ENCODE measurements around the gene NTSR1.
"Not testable (repeated sequence)": the region's sequence is repeated elsewhere in the genome, so short reads cannot be mapped to it uniquely, and the experiment has no call there.

Gene NTSR1

DNA sequence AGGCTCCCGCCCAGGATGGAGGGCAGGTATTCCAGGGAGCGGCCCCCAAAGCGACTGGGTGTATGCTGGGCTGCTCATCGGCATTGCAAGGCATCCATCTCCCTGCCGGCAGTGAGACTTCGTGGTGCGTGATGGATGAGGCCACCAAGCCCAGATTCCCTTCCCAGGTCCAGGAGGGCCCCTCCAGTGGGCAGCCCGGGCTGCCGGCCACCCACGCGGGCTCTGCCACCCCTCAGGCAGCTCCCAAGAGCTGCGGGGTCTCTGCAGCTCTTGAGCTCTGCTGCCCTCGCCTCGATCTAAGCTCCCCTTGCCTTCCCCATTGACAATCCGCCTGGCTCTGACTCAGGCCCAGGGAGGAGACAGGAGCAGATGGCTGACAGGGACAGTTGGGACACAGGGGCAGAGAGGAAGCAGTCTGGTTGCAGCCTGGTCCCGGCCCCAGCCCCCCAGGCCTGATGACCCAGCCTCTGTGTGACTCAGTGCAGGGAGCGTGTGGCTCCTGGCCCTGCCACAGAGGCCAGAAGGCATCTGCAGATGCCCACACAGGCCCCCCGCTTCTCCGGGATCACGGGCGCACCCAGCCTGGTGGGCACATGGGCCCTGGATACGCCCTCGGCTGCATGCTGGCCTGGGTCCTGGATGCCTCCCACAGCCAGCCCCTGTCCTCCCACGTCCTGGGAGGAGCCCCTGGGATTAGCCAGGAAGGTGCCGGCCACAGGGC, 33.3 kb upstream of the NTSR1 start:
- no peak for DNase-seq

DNA sequence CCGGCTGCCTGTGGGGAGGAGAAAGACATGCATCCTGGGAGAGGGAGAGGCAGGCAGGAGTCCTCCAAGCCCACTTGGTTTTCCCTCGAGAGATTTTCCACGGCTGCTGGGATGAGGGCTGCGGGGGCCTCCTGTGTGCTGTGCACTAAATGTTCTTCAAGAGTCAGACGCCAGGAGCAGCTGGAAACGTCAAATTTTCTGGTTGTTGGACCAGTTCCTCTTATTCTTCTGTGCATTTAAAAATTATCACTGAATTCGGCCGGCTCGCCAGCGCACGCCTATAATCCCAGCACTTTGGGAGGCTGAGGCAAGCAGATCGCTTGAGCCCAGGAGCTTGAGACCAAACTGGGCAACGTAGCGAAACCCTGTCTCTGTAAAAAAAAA, 32.8 kb upstream of the NTSR1 start:
- no peak for DNase-seq

DNA sequence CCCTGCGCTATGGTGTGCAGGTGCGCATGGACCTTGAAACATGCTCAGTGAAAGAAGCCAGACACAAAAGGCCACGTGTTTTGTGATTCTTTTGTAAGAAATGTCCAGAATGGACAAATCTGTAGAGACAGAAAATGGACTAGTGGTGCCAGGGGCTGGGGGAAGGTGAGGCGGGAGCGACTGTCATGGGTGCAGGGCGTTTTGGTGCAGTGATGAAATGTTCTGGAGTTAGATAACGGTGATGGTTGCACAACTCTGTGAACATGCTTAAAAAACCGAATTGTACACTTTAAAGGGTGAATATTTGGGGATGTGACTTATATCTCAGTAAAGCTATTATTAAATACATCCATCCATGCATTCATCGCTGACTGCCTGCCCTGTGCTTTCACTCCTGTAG, 31.7 kb upstream of the NTSR1 start:
- DNase-seq, result no peak

DNA sequence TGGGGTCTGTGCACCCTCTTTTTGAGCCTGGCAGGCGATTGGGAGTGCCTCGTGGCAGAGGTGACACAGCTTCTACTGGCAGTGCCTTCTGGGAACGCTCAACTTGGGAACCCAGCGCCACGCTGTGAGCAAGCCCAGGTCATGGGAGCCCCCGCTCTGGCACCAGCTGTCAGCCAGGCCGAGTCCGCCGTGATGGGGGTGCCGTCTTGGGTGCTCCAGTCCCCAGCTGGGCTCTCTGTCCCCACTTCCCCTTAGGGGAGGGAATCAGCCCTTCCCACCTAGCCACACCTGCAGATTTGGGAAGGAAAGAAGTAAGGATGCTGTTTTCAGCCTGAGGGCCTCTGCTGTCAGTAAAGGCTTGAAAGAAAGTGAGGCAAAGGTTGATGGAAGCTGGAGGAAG, 31.0 kb upstream of the NTSR1 start:
- DNase-seq, result no peak

DNA sequence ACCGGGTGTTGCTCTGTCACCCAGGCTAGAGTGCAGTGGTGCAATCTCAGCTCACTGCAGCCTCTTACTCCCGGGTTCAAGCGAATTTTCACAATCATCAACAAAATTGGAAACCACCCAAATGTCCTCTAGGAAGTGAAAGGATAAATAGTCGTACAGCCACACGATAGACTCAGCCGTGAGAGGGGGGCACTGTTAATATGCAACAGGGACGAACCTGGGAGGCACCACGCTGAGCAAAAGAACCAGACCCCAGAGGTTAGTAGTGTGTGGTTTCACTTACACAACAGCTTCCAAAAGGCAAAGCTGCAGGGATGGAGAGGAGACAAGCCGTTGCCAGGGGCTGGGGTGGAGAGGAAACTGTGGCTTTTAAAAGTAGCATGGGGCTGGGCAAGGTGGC, 30.1 kb upstream of the NTSR1 start:
- no peak for DNase-seq

DNA sequence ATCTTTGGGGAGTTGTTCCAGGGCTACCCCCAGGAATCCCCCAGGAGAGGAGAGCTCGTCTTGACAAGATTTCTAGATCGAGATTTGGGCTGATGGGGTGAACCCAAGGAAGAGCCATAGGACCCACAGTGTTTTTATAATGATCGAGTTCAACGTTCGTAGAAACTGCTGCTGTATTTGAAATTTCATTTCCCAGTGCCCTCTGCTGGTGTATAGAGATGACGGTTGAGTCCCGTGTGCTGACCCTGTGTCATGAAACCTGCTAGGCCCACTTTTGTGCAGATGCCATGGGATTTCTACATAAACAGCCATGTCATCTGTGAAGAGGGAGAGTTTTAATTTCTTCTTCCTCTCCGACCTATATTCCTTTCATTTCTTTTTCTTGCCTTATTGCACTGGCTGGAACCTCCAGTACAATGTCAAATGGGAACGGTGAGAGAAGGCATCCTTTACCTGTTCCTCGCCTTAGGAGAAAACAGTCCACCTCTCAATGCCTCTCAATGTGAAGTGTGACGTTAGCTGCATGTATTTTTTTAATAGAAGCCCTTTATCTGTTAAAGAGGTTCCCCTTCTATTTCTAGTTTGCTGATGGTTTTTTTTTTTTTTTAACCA, 28.6 kb upstream of the NTSR1 start:
- DNase-seq, result no peak

DNA sequence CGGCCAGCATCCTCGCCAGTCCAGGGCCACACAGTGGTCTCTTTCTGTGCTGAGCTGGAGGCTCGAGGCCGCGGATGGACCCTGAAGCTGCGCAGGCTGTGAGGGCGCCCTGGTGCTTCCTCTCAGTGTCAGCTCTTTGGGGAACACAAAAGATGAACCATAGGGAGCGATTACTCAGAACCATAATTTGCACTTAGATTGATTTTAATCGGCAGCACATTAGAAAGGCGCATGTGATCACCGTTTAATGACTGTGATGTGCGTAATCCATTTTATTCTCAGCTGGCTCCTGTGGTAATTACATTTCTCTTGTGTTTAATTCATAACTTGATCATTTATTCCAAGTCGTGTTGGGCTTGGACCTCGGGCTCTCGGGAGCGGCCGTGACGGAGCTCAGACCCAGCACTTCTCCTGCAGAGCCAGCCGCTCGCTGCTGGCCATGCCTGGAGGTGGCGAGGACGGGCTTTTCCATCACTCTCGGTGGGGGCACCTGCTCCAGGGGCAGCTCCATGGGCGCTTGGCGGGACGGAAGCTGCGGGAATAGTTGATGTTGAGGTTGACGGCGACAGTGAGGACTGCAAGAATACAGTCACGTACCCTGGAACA, 25.6 kb upstream of the NTSR1 start:
- DNase-seq, result no peak

DNA sequence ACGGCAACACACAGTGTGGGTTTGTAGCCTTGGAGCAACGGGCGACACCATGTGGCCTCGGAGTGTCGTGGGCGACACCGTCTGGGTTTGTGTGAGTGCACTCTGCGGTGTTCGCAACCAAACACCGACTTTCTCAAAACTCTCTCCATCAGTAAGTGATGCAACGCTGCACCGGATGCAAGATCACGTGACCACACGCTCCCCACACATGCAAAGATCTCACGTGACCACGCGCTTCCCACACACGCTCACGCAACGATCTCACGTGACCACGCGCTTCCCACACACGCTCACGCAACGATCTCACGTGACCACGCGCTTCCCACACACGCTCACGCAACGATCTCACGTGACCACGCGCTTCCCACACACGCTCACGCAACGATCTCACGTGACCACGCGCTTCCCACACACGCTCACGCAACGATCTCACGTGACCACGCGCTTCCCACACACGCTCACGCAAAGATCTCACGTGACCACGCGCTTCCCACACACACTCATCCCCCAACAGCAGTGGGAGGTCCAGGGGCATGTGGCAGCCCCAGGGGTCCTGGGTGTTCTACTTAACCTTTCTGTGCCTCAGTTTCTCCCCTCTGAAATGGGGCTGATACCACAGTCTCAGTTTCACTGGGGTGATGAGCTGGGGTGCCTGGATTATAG, 24.8 kb upstream of the NTSR1 start:
- DNase-seq, result not testable (repeated sequence)

DNA sequence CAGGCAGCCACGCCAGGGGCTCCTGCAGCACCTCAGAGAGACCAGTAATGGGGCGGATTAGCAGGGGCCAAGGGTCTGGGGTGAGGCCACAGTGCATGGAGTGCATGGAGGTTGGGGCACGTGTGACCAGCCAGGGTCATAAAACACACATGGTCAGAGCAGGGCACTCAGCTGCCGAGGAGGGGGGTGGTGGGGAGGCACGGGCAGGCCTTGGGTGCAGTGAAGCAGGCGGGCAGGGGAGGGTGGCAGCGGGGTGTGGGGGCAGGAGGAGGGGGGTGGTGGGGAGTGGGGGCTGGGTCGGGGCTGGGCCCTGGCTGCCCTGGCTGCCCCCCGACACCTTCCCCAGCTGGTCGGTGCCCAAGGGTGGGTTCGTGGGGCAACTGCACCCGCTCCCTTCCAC, 23.7 kb upstream of the NTSR1 start:
- no peak for DNase-seq

DNA sequence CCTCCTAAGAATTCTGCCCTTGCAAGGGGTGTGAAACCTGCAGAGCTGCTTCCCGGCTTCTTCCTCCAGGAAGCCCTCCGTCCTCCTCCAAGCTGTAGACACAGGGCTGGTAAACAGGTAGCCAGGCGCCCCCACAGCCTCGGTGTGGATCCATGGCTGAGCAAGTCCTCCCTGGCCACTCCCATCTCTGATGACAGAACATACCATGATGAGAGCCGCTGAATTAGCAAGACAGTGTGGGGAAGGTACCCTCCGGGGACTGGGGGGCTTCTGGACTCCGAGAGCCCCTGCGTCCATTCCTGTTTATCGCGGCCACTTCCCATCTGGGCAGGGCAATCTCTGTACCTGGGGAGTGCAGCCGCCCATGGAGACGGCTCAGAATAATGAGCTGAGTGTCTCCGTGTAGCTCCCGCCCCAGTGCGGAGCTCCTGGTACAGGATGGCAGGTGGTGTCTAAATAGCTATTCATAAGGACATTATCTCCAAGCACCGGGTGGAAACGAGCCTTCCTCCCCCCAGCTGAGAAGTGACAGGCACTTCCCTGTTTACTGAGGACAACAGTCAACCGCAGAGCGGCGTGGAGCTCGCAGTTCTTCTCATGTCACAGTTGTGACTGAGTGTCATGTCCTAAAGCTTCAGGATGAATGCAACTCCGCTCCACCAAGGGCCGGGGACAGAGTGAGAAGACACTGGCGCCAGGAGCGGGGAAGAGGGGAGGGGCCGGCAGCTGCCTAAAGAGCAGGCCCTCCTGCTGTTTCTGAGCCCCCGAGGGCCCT, 22.7 kb upstream of the NTSR1 start:
- DNase-seq, result peak; percentile 76

DNA sequence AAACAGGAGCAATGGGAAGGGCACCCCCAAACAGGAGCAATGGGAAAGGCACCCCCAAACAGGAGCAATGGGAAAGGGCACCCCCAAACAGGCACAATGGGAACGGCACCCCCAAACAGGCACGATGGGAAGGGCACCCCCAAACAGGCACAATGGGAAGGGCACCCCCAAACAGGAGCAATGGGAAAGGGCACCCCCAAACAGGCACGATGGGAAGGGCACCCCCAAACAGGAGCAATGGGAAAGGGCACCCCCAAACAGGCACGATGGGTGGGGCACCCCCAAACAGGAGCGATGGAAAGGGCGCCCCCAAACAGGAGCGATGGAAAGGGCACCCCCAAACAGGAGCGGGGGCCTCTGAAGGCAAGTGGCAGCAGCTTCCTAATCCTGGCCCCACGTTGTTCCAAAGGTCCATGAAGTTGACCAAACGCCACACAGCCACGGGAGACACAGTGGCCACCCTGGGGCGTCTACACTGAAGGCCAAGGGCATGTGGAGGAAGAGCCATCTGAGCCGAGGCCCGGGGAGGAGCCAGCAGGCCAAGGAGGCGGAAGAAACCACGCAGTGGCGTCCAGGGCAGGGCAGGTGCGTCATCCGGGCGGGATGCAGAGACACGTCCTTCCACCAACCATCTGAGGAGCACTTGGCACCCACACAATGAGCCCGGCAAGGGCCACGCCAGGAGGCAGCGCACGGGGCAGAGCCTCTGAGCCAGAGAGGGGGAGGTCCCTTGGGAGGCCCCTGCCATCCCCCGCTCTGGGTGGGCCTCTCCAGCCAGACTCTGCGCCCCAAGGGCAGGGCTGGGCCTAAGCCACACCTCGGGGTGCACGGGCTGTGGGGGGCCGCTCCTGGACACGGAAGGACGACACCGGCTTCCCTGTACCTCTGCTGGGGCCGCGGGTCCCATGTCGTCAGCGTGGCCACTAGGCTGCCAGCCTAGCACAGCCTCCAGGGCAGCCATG, 21.5 kb upstream of the NTSR1 start:
- DNase-seq, result no peak

DNA sequence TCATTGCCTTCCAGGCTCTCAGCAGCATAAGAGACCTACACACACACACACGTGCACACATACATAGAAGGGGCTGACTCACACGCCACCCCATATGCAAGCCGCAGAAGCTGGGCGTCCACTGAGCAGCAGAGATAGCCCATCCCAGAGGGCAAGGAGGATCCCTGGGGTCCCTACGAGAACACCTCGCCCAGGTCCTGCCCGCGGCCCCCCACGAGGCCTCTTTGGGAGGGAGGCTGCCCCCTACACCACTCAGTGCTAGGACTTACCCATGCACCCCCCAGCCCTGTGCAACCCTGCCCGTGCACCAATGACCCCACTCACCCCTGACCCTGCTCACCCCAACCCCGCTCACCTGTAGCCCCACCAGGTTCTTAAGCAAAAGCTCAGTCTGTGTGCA, 20.6 kb upstream of the NTSR1 start:
- DNase-seq, result no peak

DNA sequence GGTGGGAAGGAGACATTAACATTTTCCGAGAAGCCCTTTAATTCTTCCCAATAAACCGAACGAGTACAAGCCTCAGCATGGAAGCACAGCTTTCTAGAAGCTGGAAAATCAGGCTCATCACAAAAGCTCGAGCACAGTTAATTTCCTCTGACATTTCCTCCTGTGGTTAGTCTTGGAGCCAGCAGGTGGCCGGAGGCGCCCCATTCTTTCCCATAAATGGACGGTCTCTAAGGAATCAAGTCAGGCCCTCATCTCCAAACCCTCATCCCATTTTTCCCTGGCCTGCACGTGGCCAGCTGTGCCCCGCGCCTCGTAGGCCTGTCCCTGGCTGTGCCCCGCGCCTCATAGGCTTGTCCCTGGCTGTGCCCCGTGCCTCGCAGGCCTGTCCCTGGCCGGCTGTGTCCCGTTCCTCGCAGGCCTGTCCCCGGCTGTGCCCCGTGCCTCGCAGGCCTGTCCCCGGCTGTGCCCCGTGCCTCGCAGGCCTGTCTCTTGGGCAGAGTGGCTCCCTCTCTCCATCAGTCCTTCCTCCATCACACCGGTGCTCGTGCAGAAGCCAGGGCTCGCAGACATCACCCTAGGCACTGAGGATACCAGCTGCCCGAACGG, 19.7 kb upstream of the NTSR1 start:
- DNase-seq, result no peak

DNA sequence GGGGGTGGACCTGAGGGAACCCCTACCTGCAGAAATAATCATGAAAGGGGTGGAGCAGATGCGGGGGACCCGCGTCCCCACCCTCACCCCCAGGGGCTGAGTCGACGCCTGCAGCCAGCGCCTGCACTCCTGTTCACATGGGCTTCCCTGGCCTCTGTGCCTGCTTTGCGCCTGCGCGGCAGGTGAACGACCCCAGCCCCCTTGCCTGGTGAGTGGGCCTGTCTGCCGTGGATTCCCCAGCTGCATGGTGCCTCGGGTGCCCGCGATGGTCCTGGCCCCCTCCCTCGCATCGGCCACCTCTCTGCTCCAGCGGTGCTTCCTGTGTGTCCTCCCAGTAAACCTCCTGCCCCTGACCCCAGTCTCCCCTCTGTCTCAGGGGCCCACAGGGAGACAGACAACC, 18.8 kb upstream of the NTSR1 start:
- DNase-seq, result no peak

DNA sequence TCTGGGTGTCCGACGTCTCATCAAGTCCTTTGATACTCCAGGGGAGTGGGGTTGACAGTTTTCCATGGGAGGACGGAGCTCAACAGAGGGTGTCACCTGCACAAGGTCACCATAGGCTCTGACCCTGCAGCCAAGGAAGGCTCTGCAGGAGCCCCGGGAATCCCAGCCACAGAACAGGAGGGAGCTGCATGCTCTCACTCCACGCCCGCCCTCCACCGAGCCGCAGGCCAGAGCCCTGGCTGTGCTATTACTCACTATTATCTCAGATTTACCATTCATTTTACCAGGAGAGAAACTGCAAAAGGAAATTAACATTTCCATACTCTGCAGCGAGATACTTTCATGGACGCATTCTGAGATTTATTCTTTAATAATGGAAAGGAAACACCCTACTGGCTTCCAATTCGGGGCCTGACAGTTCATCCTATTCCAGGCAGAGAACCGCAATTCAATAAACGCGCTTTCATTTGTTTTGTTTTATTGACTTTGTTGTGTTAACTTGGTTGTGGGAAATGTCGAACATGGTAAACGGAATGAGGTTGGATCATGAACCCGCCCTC, 18.3 kb upstream of the NTSR1 start:
- DNase-seq, result no peak

DNA sequence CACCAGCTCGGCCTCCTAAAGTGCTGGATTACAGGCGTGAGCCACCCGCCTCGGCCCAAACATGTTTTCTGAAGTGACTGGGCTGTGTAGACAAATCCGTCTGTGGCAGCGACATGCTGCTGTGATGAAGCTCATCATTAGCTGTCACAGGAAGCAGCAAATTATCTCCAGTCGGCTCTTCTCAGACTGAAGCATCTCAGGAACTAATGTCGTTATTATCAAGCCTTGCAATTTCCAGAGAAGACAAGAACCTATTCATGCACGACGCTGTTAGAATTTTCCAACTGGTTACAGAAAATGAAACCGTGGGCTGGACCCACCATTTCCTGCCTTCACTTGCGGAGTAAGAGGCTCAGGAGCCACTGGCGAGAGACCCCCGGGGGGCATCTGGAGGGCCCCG, 17.1 kb upstream of the NTSR1 start:
- no peak for DNase-seq

DNA sequence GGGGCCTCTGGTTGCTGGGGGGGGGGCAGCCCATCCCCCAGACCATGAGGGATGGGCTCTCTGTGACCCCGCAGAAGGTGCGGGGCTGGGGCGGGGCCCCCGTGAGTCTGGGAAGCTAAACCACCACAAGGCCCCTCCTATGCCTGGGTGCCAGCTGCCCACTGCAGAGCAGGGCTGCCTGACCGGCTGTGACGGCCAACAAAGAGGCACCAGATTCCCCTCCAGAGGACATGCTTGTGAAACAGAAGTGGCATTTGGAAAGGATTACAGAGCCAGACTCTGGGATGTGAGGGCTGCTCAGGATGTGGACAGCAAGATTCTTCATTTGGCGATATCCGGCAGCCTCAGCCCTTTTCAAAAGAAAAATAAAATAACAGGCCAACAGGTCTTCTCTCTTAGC, 16.5 kb upstream of the NTSR1 start:
- DNase-seq, result no peak

DNA sequence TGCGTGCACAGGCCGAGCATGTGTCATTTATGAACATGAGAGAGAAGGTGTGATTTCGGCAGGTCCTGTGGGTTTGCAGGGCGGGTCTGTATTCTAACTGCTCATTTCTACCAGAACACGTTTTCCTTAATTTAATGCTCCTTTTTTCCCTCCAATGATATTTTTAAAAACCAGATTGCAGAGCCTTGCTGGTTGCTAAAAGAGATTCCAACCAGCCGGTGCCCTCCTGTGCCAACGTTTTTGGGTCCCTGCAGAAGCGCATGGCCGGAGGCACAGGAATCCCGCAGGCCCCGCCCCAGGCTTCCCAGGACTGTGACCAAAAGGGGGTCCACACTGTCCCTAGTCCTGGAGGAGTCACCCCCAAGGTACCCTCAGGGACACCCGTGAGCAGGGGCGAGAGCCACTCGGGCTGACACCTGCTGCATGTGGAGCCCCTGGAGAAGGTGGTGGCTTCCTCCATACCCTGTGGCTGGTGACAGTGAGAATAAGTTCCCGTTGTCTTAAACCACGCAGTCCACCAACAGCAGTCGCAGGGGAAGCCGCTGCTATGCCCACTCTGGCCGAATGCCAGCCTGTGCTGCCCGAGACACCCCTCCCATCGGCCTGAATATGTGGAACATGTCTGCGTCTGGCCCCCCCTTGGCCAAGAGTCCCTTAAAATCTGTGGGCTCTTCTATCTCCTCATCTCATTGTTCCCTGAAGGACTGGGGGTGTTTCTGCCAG, 15.7 kb upstream of the NTSR1 start:
- no peak for DNase-seq

DNA sequence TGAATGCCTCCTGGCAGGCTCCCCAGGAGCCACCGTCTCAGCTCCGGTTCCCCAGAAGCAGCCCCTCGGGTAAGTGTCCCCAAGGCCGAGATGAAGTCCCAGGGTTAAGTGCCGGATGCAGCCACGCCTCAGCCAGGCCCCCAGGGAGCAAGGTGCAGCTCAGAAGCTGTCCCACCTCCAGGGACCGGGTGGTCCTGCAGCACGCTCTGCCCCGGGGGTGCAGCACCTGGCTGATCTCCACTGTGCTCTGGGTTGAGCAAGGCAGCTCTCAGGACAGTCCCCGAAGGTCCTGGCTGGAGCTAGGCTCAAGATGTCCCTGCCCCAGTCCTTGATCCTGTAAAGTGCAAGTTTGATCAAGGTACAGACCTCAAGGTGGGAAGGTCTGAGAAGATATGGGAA, 15.1 kb upstream of the NTSR1 start:
- DNase-seq, result no peak

DNA sequence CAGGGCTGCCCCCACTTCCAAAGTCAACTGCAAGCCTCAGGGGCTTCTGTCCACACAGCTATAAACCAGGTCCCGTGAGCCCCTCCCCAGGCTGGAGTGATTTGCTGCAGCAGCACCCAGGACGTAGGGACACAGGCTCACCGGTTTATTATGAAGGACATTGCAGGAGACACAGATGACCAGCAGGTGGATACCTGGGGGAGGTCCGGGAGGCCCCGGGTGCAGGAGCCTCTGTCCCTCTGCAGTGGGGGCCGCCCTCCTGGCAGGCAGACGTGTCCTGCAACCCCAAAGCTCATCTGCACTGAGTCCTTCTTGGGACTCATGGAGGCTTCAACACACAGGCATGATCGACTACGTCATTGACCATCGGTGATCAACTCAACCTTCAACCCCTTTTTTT, 14.5 kb upstream of the NTSR1 start:
- DNase-seq, result no peak

DNA sequence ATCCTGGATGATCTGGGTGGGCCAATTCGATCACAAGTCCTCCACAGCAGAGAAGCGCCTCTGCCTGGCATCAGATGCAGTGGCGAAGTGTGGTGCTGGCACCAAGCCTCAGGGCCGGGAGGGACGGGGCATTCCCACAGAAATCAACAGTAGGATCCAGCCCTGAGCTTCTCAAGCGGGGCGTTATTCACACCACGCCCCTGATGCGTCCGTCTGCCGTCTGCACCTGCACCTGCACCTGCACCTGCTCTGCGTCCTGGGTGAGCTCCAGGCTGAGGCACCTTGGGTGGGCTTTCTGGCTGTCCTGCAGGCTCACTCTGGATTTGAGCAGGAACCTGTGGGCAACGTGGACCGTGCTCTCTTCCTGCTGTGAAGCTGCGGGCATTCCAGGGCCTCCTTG, 13.8 kb upstream of the NTSR1 start:
- DNase-seq, result no peak
